ENCODE results near the gene ERG. TPM values are rescaled to one million over a fixed set of nuclear protein-coding genes. Genes with fewer than 3 reads are reported as not detected.

ERG gene
- polyA plus RNA-seq, 1 of the 3 experiments (the other 2 are of a cell fraction): not detected

- no peak for DNase-seq
- H3F3A ChIP-seq (replicated peaks; ENCODE audit: insufficient read depth): no peaks in the 10 kb centered on the region
- no peaks in the 10 kb centered on the region for H3K9me3 ChIP-seq
- no peaks in the 10 kb centered on the region for H3K79me2 ChIP-seq (ENCODE audit: insufficient read depth)
- no peaks in the 10 kb centered on the region for H3K36me3 ChIP-seq (replicated peaks in 1 of 2; ENCODE audit: control insufficient read depth in 1 of 2, insufficient read depth in 2 of 2, low read length in 1 of 2)
- WGBS (ENCODE audit: low lambda C conversion rate): 96% methylated on average over 3 of the region's 3 CpGs
- H3K9ac ChIP-seq: no peak overlapping the region
- no peak for TF ChIP-seq RFX5 (IDR thresholded peaks at IDR 0.05; ENCODE audit: low read length)
- TF ChIP-seq MEF2A (IDR thresholded peaks at IDR 0.05; ENCODE audit: borderline replicate concordance, low read depth): no peak
- TF ChIP-seq POLR2AphosphoS5 (IDR thresholded peaks at IDR 0.05; ENCODE audit: low read depth, low read length): no peak
- no peak for TF ChIP-seq SMC3 (IDR thresholded peaks at IDR 0.05; ENCODE audit: low read depth, low read length)
- no peak for TF ChIP-seq ZBTB33 (IDR thresholded peaks at IDR 0.05; ENCODE audit: borderline replicate concordance, low read depth)
- no peak for TF ChIP-seq EP300 (IDR thresholded peaks at IDR 0.05; ENCODE audit: borderline replicate concordance in 1 of 2, low read depth in 1 of 2, low read length in 1 of 2)
- no peak for TF ChIP-seq MXI1 (IDR thresholded peaks at IDR 0.05; ENCODE audit: low read depth, low read length)
- no peaks in the 10 kb centered on the region for H3K9me2 ChIP-seq
- H3K27me3 ChIP-seq (ENCODE audit: insufficient read depth): no peaks in the 10 kb centered on the region
- H3K4me1 ChIP-seq (ENCODE audit: control insufficient read depth in 1 of 2, insufficient read depth in 2 of 2, low read depth in 1 of 2, low read length in 1 of 2): no peaks in the 10 kb centered on the region; a peak in 1 of 4 replicates
- POLR2A ChIA-PET: no interaction called here
- no peak overlapping the region for H3K27ac ChIP-seq (ENCODE audit: low read depth in 2 of 2, low read length in 1 of 2)
- no peak overlapping the region for H2AFZ ChIP-seq (ENCODE audit: low read depth)
- H4K20me1 ChIP-seq (ENCODE audit: insufficient read depth): no peaks in the 10 kb centered on the region
- CTCF ChIA-PET: interaction anchor here (1.0 to 3.3 kb wide), 2 partner anchors 133 to 191 kb away, joined by 3 to 37 read pairs; no protein-coding TSS in a partner anchor
- H3K4me3 ChIP-seq (ENCODE audit: low read depth in 2 of 2, low read length in 1 of 2): no peak overlapping the region
- no peak overlapping the region for H3K4me2 ChIP-seq
Observed at GRCh38 chr21:38350684-38351083, 147.6 kb downstream of the ERG start.

- H3K4me3 ChIP-seq (ENCODE audit: low read depth in 2 of 2, low read length in 1 of 2): no peak overlapping the region
- H2AFZ ChIP-seq (ENCODE audit: low read depth): no peak overlapping the region
- H3K9me2 ChIP-seq: no peaks in the 10 kb centered on the region
- 86% methylated on average over 2 of the region's 2 CpGs for WGBS (ENCODE audit: low lambda C conversion rate)
- H3K36me3 ChIP-seq (replicated peaks in 1 of 2; ENCODE audit: control insufficient read depth in 1 of 2, insufficient read depth in 2 of 2, low read length in 1 of 2): no peaks in the 10 kb centered on the region
- ChIA-PET POLR2A (no interaction called here), CTCF (interaction anchor here (1.0 to 3.3 kb wide), 2 partner anchors 132 to 190 kb away, joined by 3 to 37 read pairs; no protein-coding TSS in a partner anchor)
- H3K9ac ChIP-seq: no peak overlapping the region
- H3K4me2 ChIP-seq: no peak overlapping the region
- no peaks in the 10 kb centered on the region; a peak in 1 of 4 replicates for H3K4me1 ChIP-seq (ENCODE audit: control insufficient read depth in 1 of 2, insufficient read depth in 2 of 2, low read depth in 1 of 2, low read length in 1 of 2)
- H3K9me3 ChIP-seq: no peaks in the 10 kb centered on the region
- no peaks in the 10 kb centered on the region for H3K27me3 ChIP-seq (ENCODE audit: insufficient read depth)
- no peak for DNase-seq
- H3K79me2 ChIP-seq (ENCODE audit: insufficient read depth): no peaks in the 10 kb centered on the region
- H4K20me1 ChIP-seq (ENCODE audit: insufficient read depth): no peaks in the 10 kb centered on the region
- no peak for TF ChIP-seq MXI1 (IDR thresholded peaks at IDR 0.05; ENCODE audit: low read depth, low read length)
- TF ChIP-seq NRF1 (IDR thresholded peaks at IDR 0.05; ENCODE audit: low read depth, low read length): no peak
- TF ChIP-seq IRF3 (IDR thresholded peaks at IDR 0.05; ENCODE audit: low read depth, low read length): no peak
- no peak for TF ChIP-seq NFIC (IDR thresholded peaks at IDR 0.05; ENCODE audit: borderline replicate concordance)
- H3F3A ChIP-seq (replicated peaks; ENCODE audit: insufficient read depth): no peaks in the 10 kb centered on the region
- 0 out of 4 replicates have a peak overlapping the region, but pooled peaks of 1 of the 2 experiments have one; percentile 5 for H3K27ac ChIP-seq (ENCODE audit: low read depth in 2 of 2, low read length in 1 of 2)
Observed at GRCh38 chr21:38349977-38350376, 148.3 kb downstream of the ERG start.
